ENCODE data around the gene EHD1. TPM values are rescaled to one million over a fixed set of nuclear protein-coding genes. Genes with fewer than 3 reads are reported as not detected.

EHD1 gene
- total RNA-seq: 10 to 100 TPM; 16.2 to 49.0 TPM

DNA sequence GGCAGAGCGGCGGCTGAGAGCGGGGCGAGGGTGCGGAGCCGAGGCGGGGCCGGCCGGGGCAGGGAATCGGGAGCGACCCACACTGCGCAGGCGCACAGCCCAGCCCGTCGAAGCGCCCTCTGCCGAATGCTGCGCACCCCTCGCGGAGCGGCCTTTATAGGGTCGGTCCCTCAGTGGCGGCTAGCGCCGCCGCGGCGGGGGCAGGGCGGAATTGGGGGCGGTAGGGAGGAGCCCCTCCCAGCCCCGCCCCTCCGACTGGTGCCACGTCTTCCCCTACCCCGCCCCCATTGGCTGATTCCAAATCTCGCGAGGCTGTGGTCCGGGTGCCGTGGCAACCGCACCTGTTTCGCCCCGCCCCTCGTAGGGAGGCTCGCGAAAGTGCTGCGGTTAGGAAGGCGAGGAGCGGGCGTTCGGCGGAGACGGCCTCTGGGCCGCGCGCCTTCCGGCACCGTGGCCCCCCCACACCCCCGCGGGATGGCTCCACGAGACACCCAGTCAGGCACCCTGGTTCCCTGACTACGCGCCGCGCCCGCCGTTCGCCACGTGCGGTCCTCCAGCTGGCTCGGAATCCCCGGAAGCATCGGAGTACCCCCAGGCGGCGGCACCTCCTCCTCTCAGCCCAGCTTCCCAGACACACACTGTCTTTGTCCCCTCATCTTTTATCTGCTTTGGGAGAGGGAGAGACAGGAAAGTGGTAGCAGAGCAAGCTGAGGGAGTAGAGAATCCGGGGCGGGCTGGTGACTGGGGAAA lies at the start of gene EHD1:
TSS of gene EHD1 (minus strand) at position 128 of the 750 bp plus-strand sequence. CDS start 157 bp downstream, outside the sequence.

DNA sequence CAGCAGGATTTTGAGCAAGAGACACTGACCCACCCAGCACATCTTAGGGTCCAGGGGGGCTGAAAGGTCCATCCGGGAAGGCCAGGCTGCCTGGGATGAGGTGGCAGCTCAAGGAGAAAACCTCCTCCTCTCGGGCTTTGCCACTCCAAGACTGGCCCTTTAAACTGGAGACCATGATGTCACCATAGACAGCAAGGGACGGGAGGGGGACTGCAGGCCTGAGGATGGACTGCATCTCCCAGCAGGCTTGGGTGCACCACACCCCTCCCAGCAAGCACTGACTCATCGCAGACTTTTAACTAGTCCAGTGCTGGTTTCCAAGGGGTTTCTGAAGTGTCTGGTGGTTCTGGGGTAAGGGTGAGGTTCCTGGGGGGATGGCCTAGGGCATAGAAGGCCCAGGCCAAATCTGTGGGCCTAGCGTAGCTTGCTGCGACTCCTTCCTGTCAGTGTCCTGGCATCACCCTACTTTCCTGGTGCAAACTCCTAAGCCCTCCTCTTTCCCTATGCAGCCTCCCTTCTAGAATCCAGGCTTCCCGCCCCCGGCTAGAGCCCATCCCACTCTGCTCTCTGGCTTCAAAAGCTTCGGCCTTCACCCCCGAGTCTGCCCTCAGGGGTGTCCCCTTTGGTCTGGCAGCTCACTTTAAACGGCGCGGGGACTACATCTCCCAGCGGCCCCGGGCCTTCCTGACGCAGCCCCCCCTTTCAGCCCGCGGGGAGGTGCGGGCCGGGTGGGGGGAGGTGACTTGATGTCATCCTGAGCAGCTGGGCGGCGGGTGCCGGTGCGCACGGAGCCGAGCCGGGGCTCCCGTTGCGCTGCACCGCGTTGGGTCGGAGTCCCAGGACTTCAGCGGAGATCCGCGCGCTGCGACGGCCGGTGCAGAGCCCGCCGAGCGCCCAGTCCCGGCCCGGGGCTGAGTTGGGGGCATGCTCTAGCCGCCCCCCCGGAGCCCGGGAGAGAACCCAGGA lies 45.8 kb upstream of the EHD1 start, which contains the start of gene PPP2R5B:
TSS of gene PPP2R5B (plus strand) at position 746 of the 966 bp plus-strand sequence. CDS start 1,046 bp downstream, outside the sequence.

DNA sequence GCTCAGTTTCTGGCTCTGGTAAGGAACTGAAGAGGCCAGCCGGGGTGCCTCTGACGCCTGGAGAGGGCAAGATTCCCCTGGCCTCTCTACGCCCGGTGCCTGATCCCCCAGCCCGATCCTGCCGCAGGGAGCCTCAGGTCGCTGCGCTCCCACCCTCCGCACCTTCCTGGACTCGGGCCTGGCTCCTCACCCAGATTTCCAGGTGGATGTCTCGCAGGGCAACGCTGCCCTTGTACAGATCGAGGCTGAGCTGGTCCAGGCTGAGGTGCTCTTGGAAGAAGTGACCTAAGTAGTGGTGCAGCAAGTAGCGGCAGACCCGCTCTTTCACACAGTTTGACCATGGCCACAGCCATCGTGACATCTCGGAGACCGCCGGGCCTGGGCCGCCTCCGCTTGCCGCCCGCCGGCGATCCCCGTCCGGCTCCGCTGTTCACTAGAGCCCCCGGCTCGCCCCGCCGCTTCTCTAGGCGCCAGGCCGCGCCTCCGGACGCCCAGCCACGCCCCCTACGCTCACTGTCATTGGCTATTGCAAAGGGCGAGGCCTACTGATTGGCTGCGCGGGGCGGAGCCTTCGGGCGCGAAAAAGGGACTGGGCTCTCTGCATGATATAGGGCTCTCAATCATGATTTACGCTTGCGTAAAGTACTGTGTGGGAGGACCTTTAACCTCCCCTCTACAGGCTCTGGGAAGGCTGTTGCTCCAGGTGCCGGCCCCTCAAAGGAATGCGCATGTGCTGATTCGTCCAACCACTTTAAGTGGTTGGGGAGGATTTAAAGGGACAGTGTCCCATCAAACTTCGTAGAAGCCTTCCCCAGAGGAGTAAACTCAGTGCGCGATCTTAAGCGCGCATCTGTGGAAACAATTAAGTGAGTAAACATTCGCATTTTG lies 38.6 kb upstream of the EHD1 start, which contains the start of gene ATG2A:
TSS of gene ATG2A (minus strand) at position 435 of the 888 bp plus-strand sequence. CDS start at position 361, 74 bp downstream.

DNA sequence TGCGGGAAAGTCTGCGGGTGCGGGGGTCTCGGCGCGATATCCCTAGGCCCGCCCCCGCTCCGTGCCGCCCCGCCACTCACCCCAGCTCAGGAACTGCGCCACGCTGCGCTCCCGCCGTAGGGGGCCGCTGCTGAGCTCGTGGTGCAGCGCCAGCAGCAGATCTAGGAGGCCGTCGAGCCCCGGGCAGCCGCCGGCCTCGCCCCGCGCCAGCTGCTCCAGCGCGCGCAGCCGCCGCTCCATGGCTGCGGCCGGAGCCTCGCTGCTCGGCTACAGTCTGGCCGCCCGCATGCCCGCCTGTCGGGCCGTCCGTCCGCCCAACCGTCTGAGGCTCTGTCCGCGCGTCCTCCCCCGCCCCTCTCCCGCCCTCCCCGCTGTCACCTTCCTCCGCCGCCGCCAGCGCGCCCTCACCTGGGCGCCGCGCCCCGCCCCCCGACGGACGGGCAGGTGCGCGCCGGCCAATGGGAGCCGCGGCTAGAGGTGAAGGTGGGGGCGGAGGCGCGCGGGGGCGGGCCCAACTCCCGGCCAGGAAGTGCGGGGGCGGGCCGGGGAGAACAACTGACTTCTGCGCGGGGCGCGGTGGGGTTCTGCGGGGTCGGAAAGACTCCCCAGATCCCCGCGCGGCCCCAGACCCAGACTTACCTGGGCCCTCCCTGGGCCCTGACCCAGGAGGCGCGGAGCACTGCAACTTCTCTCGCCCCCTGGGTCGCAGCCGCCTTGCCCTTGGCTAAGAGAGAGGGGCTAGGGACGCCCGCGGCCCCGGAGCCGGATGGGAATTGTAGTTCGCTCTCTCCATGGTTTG lies 33.9 kb downstream of the EHD1 start, which contains the start of gene CDC42BPG:
TSS of gene CDC42BPG (minus strand) at position 324 of the 799 bp plus-strand sequence. CDS start at position 240, 84 bp downstream.

DNA sequence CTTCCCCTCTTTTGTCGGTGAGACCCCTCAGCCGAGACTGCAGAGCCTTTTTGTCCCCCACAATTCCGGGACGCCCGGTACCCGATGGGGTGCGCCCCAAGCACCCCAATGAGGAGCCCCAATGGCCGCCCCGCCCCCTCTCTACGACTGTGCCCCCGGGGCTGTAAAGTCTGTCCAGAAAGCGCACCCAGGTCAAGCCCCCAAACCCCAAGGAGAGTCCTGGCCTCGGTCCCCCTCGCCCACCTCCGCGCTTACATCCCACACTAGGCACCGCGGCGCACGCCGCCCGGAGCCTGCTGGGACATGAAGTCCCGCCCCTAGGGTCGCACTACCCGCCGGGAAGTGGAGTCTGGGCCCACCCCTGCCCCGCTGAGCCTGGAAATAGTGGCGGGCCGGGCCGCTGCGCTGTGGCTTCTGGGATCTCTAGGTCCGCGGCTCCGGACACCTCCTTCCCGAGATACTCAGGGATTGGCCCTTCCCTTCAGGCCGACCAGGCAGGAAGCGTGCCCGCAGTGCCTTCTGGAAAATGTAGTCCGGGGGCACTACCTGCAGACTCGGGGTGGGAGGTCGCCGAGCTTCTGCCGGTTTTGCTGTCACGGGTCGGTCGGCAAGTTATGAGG lies 68.0 kb downstream of the EHD1 start, which contains the start of gene MEN1:
TSS of gene MEN1 (minus strand) at position 281 of the 620 bp plus-strand sequence. CDS start 442 bp downstream, outside the sequence.

DNA sequence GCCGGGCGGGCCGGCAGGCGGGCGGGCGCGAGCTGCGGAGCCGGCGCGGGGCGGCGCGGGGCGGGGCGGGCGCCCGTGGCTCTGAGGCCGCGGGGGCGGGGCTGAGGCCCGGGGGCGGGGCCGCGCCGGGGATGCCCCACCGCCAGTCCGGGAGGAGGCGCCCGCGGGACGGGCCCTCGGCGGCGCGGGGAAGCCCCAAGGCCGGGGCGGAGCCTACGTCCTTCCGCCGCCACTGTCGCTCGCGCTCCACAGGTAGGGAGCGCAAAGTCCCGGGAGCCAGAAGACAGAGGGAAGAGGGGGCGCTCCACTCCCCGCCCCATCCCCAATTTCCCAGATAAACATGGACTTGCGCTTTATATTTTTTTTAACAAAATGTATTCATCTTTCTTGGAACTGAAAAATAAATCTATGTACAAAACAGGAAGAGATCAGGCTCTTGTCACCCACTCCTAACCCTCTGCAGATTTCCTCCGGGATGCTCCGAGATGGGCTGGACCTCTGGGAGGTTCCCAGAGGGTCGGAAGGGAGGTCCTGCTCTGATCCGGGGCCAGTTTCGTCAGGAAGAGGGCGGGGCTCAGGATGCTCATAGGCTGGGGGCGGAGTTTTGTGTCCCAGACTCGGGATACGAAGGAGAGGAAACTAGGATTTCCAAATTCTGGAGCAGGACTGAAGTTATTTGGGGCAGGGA lies 75.1 kb downstream of the EHD1 start, which contains the start of gene MAP4K2:
TSS of gene MAP4K2 (minus strand) at position 57 of the 688 bp plus-strand sequence. CDS start 65 bp downstream, outside the sequence.

Small RNA genes within 50 kb of the gene (small RNA-seq; reads per million reads assigned to genes)
- 0 reads per million in 2 donors for gene MIR6749
- 0.06 to 0.26 reads per million in 2 donors for gene MIR6750

Other genes starting within 250 kb of the EHD1 start
- gene NRXN2, start 155.4 kb downstream of the EHD1 start, total RNA-seq: under 1 TPM; 0.33 to 0.69 TPM
- not detected for gene RASGRP2, start 134.5 kb downstream of the EHD1 start, total RNA-seq
- under 1 TPM; 0.33 to 0.34 TPM for gene PYGM, start 118.6 kb downstream of the EHD1 start, total RNA-seq
- gene SF1, start 100.1 kb downstream of the EHD1 start, total RNA-seq: 100 to 1,000 TPM in 1 of 2 donors, 10 to 100 TPM in 1; 95.7 to 122 TPM
- 10 to 100 TPM; 11.4 to 17.3 TPM for gene MAP4K2, start 75.4 kb downstream of the EHD1 start, total RNA-seq
- 10 to 100 TPM; 17.2 to 26.3 TPM for gene MEN1, start 68.1 kb downstream of the EHD1 start, total RNA-seq
- under 1 TPM; under 0.01 to 1.00 TPM for gene CDC42BPG, start 34.0 kb downstream of the EHD1 start, total RNA-seq
- 10 to 100 TPM; 22.3 to 58.5 TPM for gene ATG2A, start 38.6 kb upstream of the EHD1 start, total RNA-seq
- gene PPP2R5B, start 46.1 kb upstream of the EHD1 start, total RNA-seq: 10 to 100 TPM in 1 of 2 donors, 1 to 10 TPM in 1; 9.0 to 29.9 TPM
- not detected for gene GPHA2, start 57.3 kb upstream of the EHD1 start, total RNA-seq
- gene MAJIN, start 93.5 kb upstream of the EHD1 start, total RNA-seq: not detected
- 10 to 100 TPM; 10.7 to 29.0 TPM for gene BATF2, start 118.3 kb upstream of the EHD1 start, total RNA-seq
- 100 to 1,000 TPM; 112 to 138 TPM for gene ARL2, start 135.5 kb upstream of the EHD1 start, total RNA-seq
- 1 to 10 TPM; 9.3 to 9.6 TPM for gene SNX15, start 148.8 kb upstream of the EHD1 start, total RNA-seq
- 10 to 100 TPM; 10.3 to 25.0 TPM for gene SAC3D1, start 162.6 kb upstream of the EHD1 start, total RNA-seq
- 10 to 100 TPM in 1 of 2 donors, 1 to 10 TPM in 1; 5.7 to 11.7 TPM for gene NAALADL1, start 179.9 kb upstream of the EHD1 start, total RNA-seq
- 10 to 100 TPM; 11.4 to 29.6 TPM for gene CDCA5, start 205.4 kb upstream of the EHD1 start, total RNA-seq
- gene ZFPL1, start 205.6 kb upstream of the EHD1 start, total RNA-seq: 10 to 100 TPM; 32.0 to 33.0 TPM
- gene VPS51, start 217.6 kb upstream of the EHD1 start, total RNA-seq: 10 to 100 TPM; 78.5 to 78.6 TPM
- gene TM7SF2, start 233.3 kb upstream of the EHD1 start, total RNA-seq: 1 to 10 TPM; 9.3 TPM
- 10 to 100 TPM; 13.1 to 16.7 TPM for gene ZNHIT2, start 239.1 kb upstream of the EHD1 start, total RNA-seq
- gene FAU, start 243.5 kb upstream of the EHD1 start, total RNA-seq: 100 to 1,000 TPM; 127 to 221 TPM
- 10 to 100 TPM; 59.2 to 59.6 TPM for gene MRPL49, start 243.7 kb upstream of the EHD1 start, total RNA-seq

All from melanocyte of skin (primary cell).